Stimulated activated CD4-positive, alpha-beta T cell treated with anti-CD3 and anti-CD28 coated beads, Interleukin-1b, Interleukin-23, amount 100 ng/mL, for 4 hours (primary cell): Measurements from ENCODE around the gene ADRM1.

Experiments
- DNase-seq, 2 donors: peaks; one replicate each; pipeline ENCODE4 v3.0.0-alpha.2; 2020; ENCODE audit warnings: low read depth in 2 of 2

The ADRM1 gene

GRCh38 chr20:62323980-62324906 lies 21.4 kb downstream of the ADRM1 start:
- no peak for DNase-seq

- no peak for DNase-seq
Measured at GRCh38 chr20:62325172-62325905, 22.5 kb downstream of the ADRM1 start.

GRCh38 chr20:62326559-62326958 lies 23.8 kb downstream of the ADRM1 start:
- no peak for DNase-seq

DNA sequence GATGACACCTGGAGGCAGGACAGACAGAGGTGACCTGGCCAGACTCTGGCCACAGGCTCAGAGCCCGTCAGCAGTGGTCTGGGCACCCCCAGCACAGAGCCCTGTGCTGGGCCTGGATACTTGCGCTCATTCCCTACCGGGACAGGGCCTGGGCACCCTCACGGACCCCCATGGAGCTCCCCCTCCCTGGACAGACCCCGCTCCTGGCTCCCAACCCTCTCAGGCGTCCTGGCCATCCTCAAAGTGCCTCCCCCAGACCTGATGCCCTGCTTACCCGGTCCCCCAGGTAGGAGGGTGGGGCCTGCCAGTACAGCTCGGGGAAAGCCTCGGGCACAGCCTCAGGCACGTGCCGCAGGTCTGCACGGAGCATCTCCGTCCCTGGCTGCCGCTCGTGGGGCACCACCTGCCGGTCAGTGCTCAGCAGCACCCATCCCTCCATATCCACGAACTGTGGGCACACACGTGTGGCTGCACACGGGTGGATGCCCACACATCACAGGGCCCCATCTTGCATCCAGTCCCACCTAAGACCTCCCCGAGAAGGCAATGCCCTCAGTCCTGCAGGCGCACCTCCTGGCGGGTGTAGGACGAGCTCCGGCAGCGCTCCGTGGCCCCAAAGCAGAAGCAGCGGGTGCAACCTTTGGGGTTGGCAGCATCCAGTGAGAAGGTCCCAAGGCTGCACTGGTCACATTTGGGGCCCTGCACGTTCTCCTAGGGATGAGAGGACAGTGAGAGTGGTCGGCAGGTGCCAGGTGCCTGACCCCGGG lies 24.3 kb downstream of the ADRM1 start:
- no peak for DNase-seq

DNA sequence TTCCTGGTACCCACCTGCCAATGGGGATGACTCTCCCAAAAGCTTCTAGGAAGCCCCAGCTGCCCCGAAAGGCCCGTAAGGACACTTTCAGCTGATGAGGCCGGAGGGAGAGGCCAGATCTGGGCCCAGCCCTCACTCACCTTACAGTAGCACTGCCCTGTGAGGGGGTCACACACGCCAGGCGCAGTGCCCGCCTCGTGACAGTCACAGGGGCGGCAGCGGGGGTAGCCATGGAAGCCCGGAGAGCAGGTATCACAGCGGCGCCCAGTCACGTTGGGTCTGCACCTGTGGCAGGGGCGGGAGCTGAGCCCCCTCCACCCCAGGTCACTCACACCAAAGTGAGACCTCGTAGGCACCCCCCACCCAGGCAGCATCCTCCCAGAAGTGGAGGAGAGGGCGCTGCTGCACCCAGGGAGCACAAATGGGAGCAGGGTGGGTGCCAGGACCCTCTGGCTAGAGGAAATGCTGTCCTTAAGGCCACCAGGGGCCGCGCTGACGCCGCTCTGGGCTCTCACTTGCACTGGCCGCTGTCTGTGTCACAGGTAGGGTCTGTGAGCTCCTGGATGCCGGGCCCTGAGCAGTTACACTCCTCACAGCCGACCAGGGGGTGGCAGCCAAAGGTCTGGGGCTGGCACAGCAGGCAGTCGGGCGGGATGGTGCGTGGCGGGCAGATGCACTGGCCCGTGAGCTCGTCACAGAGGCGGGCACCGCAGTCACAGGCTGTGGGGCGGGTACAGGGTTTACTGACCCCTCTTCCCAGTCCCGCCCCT lies 25.1 kb downstream of the ADRM1 start:
- DNase-seq = no peak

GRCh38 chr20:62328684-62329388 lies 26.0 kb downstream of the ADRM1 start:
- no peak for DNase-seq

DNA sequence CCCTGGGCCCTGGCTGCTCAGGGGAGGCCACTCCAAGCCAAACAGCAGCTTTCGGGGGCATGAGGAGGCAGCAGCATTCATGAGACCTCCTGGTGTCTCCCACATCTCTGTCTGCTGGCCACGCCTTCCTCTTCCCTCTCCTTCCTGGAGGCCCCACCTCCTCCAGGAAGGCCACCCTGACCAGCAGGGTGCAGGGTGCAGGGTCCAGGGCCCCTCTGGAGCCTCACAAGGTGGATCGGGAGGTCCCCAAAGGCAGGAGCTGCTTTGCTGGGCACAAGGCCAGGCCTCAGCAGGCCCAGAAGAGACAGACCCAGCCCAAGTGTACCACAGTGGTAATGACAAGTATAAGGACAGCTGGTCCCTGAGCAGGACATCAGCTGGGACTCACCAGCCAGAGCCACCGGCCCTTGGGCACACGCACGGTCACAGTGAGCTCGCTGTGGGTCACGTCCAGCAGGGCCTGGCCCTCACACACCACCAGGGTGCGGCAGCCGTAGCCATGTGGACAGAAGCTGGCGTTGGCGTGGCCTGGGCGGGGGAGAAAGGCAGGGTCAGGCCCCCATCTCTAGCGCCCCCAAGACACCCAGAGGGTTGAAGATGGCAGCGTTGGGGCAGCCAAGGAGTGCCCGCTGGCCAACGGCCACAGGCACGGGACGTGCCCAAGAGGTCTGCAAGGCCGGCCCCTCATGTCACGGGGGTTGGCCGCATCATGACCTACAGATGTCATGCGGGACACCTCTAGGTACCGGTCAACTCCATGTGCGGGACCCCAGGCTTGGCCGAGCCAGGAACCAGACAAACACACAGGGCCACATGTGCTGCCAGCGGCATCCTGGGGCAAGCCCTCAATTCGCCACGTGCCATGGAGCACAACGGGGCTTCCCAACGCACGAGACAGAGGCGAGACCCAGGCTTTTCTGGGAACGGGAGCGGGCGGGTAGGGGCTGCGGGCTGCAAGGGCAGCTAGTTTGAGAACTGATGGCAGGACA lies 26.9 kb downstream of the ADRM1 start:
- DNase-seq = no peak

DNA sequence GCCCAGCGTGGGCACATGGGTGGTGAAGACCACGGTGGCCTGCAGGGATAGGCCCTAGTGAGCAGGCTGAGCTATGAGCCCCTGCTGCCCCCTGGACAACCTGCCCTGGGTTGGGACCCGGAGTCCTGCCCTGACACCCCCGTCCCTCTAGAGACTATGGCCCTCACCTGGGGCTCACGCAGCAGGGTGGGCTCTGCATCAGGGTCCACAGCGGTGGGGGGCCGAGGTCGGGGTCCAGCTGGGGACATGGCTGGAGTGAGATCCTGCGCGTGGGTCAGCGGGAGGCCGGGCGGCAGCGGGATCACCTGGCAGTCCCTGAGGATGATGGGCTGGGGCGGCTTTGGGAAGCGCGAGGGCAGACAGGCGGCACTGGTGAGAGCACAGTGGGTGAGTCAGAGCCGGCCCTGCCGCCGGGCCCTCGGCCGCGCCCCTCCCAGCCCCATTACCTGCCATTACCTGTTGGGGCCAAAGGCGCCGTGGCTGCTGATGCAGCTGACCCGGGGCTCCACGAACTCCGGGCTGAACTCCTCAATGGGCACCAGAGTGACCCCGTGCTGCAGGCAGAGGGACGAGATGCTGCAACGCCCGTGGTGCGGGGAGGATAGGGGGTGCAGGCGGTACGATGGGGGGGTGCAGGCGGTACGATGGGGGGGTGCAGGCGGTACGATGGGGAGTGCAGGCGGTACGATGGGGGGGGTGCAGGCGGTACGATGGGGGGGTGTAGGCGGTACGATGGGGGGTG lies 27.9 kb downstream of the ADRM1 start:
- DNase-seq = no peak

DNA sequence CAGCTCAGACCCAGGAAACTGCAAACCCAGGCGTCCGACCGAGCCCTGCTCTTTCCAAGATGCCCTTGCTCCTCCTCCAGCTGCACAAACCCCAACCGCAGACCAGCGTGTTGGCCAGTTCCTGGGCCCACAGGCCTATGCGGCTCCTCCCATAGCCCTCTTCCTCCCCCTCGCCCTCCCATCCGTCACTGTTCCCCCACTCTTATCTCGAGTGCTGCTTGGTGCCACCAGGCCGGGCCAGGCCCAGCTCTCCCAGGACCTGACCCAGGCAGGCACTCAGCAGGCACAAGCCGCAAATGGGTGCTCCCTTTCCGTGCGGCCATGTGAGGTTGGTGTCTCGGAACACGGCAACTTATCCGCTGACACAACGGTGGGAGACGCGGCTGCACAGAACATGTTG lies 28.6 kb downstream of the ADRM1 start:
- DNase-seq = no peak

DNA sequence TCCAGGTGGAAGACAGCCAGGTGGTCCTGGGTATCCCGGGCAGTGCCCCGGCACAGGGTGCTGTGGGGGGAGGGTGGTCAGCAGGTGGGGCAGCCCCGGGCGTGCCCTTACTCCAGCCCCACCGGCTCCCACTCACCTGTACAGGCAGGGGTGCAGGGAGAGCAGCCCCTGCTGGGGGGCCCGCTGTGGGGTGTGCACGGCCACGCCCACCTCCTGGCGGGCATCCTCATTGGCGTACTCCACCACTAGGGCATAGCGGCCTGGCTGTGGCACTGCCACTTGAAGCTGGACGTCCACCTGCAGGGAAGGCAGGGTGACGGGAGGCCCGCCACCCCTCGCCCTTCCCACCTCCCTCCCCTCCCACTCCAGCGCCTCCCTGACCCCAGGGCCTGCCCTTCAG lies 29.6 kb downstream of the ADRM1 start:
- no peak for DNase-seq

GRCh38 chr20:62332989-62333819 lies 30.4 kb downstream of the ADRM1 start:
- DNase-seq = no peak

GRCh38 chr20:62333820-62334595 lies 31.2 kb downstream of the ADRM1 start:
- no peak for DNase-seq

- DNase-seq = no peak
Measured at GRCh38 chr20:62334881-62335280, 32.1 kb downstream of the ADRM1 start.

DNA sequence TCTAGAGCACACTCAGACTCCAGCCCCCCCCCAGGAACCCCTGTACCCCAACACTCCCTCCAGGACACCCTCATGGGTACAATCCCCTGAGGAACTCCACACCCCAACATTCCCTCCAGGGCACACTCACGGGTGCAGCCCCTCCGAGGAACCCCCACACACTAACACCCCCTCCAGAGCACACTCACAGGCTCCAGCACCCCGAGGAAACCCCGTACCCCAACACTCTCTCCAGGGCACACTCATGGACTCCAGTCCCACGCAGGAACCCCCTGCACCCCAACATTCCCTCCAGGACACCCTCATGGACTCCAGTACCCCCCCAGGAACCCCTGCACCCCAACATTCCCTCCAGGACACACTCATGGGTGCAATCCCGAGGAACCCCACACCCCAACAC lies 32.7 kb downstream of the ADRM1 start:
- DNase-seq = no peak

- DNase-seq = no peak
Measured at GRCh38 chr20:62336329-62336728, 33.5 kb downstream of the ADRM1 start.

DNA sequence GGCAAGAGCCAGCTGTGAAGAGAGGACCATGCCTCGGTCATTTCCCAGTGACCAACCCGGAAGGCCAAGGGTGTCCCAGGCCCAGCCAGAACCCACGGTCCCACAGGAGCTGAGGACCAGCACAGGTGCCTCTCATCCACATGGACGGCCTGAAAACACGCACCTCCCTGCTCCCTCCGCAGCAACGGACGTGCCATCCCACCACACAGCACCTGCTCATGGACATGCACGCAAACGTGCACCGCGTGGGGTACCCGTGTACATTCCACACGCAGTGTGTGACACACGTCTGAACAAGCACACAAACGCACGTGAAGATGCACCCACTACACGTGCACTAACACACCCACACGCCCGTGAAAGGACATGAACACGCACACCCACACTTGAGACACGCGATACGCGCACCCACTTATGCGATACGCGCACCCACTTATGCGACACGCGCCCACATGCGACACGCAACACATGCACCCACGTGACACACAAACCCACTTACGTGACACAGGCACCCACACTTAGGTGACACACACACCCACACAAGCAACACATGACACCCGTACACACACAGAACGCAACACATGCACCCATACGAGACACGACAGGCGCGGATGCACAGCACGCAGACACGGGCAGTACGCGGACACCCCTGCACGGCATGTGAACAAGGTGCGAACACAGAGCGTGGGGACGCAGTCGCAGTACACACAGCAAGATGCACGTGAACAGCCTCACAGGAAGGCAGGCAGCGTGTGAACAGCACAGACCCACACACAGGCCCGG lies 34.2 kb downstream of the ADRM1 start:
- DNase-seq = no peak
